ENCODE results near the gene RMI2.
A peak's percentile ranks its signal among the peaks of the same experiment; 100 is the strongest.
"Not testable (repeated sequence)": the region's sequence is repeated elsewhere in the genome, so short reads cannot be mapped to it uniquely, and the experiment has no call there.

Gene RMI2

DNA sequence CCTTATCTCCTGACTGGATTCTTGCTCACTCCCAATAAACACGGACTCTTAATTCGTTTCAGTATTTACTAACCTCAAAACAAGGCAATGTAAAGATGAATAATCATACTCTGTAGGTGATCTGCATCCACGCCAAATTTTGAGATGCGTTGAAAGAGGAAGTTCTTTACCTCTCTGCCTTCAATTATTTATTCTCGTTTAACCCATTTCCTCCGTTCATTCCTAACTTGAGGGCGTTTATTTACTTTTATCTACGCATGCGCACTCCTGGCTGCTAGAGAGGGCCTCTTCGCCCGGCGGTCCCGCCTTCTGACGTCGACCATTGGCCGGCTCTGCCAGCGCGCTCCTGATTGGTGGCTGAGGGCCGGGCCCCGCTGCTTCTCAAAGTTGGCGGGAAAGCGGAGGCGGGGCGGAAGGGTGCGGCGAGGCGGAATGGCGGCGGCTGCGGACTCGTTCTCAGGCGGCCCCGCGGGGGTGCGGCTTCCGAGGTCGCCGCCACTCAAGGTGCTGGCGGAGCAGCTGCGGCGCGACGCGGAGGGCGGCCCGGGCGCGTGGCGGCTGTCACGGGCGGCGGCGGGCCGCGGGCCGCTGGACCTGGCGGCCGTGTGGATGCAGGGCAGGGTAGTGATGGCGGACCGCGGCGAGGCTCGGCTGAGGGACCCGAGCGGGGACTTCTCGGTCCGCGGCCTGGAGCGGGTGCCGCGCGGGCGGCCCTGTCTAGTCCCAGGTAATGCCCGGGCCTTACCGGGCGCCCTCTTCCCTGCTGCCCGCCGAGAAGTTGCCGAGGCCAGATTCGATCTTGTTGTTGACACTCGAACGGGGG is at the start of gene RMI2:
Gene RMI2, plus strand, starts transcription at position 420 of the 823 bp plus-strand sequence. Its CDS starts 13 bp downstream, at position 433.
- peak; percentile 99 for DNase-seq

DNA sequence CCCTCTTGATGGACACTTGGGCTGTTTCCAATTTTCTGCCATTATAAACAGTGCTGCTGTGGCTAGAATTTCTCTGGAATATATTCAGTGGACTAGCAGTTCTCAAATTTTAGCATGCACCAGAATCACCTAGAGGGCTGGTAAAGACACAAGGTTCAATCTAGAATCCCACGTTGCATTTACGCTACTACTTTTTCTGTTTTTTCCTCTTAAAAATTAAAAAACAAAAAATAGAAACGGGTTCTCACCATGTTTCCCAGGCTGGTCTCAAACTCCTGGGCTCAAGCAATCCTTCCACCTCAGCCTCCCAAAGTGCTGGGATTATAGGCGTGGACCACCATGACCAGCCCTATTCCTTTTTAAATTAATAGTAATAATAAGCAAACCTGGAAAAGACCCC is 49.6 kb upstream of the RMI2 start:
- DNase-seq = no peak

DNA sequence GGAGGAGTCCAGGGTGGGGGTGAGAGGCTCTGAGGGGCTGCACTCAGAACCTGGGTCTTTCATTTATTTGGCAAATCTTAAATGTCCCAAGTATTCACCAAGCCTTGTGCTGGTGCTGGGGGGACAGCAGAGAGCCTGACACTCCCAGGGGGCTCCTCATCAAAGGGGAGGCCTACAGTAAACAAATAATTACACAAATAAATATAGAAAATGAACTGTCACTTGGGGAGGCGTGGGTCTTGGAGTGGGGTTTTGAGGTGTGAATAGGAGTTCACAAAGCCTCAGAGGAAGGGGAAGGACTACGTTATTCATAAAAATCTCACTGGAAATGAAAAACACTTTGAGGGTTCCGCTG is 48.9 kb upstream of the RMI2 start:
- DNase-seq = no peak

GRCh38 chr16:11296706-11297491 is 48.4 kb upstream of the RMI2 start:
- DNase-seq = no peak

GRCh38 chr16:11297492-11298142 is 47.6 kb upstream of the RMI2 start:
- DNase-seq = peak; percentile 80

DNA sequence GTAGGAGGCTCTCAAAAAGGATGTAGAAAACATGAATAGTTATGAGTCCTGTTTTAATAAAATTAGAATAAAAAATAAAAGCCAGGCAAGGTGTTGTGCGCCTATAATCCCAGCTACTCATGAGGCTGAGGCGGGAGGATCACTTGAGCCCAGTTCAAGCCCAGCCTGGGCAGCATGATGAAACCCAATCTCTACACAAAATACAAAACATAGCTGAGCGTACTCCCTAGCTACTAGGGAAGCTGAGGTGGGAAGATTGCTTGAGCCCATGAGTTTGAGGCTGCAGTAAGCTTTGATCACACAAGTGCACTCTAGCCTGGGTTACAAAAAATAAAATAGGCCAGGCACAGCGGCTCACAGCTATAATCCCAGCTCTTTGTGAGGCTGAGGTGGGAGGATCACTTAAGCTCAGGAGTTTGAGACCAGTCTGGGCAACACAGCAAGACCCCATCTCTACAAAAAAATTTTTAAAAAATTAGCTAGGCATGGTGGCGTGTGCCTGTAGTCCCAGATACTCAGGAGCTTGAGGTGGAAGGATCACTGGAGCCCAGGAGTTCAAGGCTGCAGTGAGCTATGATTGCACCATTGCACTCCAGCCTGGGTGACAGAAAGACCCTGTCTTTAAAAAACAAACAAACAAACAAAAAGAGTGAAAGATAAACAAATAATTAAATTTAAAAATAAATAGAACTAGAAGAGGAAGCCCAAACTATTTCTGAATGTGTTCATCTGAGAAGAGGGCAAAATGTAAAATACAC is 46.9 kb upstream of the RMI2 start:
- no peak for DNase-seq

GRCh38 chr16:11298950-11299547 is 46.2 kb upstream of the RMI2 start:
- not testable (repeated sequence) for DNase-seq

DNA sequence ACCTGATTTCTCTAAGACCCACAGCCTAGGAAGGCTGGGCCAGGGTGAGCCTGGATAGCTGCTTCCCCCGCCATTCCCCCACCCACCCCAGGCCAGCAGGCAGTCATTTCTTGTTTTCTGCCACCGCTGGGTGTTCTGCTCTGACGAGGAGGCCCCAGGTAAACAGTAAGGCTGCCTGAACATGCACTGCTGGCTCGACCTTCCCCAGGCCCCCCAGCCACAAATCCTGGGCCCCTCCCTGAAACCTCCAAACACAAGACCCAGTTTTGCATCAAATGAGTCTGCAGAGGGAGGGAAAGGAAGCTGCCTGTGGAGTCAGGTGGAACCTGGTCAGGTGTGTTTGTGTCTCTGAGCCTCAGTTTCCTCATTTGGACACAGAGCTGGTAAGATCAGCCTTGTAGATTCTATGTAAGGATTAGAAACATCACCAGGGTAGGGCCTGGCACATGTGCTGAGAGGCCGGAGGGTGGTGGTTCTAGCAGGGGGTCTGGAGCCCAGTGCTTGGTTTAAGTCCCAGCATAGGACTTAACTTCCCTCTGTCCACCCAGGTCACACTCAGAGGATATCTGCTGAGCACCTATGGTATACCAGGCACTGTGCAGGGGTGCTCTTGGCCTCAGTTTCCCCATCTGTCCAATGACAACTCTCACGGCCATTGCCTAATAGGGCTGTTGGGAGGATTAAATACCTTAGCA is 45.2 kb upstream of the RMI2 start:
- DNase-seq = no peak

DNA sequence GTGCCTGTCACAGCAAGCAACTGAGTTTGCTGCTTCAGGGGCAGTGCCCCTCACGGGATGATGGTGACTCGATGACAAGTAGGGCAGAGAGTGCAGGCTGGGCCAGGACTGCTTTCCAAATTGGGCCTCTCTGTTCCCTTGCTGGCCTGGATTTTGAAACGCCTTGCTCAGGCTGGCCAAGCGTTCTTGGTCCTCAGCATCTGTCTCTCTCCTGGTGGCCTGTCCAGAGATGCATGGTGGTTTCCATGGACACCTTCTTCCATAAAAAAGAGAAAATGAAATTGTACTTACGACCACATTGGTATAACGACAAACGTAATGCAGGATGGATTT is 44.7 kb upstream of the RMI2 start:
- DNase-seq = no peak

- DNase-seq = no peak
Observed at GRCh38 chr16:11301645-11302501, 43.4 kb upstream of the RMI2 start.

DNA sequence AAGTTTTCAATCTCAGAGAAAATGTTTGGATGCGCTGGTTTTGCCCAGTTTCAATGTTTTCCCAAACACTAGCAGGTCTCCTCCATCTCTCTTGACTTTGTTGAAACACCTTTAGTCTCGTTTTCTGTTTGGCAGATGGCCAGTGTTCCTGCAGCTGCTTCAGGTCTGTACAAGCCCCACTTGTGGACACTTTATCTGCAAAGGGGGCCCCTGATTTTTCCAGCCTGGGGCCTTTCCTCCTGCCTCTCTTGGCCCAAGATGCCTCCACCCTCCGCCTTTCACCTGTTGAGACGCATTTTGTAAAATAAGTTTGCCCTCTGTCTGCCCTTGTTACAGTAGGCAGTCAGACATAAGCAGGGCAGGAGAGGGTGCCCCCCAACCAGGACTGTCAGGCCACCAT is 42.3 kb upstream of the RMI2 start:
- no peak for DNase-seq

DNA sequence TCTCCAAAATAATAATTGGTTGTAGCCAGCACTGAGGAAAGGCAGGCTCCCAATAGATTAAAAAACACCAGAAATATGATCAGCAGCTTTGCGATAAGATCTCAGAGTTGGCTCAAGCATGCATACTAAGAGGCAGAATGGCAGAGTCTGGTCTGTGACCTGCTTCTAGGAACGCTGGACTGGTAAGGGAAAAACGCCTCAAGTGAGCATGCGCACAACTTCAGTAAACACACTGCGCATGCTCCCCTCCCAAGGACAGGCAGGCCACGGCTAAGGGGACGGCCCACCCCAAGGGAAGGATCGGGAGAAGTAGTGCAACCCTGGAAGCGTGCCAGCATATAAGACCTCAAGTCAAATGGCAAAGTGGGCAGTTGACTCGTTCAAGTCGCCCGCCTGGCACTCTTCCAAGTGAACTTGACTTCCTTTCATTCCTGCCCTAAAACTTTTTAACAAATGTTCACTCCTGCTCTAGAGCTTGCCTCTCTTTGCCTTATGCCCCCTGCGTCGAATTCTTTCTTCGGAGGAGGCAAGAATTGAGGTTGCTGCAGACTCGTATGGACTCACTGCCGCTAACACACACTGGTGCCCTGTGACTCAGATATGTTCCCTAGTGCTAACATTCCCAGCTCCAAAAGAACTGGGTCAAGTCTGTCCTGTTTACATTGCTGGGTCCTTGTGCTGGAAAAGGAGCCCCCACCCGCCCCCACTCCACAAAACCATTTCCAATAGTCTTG is 41.7 kb upstream of the RMI2 start:
- DNase-seq = no peak

- no peak for DNase-seq
Observed at GRCh38 chr16:11306381-11306780, 38.9 kb upstream of the RMI2 start.

GRCh38 chr16:11306997-11307638 is 38.1 kb upstream of the RMI2 start:
- DNase-seq = peak; percentile 73

DNA sequence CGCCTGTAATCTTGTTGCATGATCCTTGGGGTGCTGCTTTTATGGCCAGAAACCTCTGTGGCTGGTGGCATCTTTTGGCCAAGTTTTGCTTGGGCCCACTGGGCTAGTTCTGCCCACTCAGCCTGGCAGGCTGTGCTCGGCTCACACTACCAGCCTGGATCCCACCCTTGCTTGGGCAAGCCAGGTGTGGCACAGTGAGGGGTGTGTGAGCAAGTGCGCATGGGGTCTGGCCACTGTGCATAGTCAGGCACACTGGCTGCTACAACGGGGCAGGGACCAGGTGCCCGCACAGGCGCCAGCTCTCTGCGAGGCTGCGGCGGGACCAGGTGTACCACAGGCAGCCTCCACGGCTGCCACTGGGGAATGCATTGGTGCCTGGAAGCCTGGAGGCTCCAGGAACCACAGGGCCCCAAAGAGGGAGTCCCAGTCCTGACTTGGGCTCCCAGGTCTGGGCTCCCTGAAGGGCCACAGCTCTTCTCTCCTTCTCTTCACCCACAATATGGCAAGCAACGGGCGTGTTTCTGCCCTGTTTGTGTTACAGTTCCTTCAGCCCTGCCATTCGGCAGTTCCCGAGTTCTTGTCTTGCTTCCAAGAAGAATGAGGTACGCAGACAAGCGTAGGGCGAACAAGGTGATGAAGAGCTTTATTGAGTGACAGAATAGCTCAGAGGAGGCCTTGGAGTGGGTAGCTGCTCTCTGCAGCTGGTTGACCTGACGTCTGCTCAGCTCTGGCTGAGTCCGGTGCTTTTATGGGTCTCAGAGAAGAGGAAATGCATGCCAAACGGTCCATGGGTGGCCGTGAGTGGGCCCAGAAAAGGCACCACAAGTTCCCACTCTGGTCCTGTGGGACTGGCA is 37.4 kb upstream of the RMI2 start:
- DNase-seq = no peak

DNA sequence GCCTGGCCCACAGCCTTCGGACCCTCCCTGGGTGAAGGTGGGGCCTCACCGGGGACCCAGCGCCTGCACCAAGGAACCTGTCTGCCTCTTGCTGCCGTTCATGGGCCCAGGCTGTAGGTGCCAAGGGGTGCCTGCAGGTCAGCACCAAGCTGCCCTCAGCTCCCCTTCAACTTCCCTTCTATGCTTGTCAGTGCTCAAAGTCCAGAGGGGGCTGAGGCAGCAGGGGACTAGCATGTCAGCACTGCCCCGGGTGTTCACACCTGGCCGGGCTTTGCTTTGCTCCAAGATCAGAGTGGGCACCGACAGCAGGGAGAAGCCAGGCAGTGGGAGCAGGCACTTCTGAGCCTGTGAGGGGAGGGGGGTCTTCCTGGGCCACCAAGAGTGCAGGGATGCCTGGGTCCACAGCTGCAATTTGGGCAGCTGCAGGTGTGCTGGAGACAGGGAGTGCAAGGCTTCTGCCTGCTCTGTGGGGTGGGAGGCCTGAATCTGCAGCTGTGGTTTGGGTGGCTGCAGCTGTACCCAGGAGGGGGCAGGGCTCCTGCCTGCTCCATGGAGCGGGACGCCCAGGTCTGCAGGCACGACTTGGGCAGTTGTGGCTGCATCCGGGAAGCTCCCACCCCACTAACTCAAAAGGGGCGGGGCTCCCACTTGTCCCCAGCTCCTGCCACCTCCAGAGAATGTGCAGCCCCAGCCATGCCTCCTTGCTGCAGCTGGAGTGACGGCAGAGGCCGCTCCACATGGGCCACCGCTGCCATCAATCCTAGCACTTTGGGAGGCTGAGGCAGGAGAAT is 36.6 kb upstream of the RMI2 start:
- no peak for DNase-seq

- DNase-seq = no peak
Observed at GRCh38 chr16:11309895-11310633, 35.2 kb upstream of the RMI2 start.
